Mesothelial cell of epicardium (in vitro differentiated cells): ENCODE measurements around the gene KRTAP10-4. TPM values are rescaled to one million over a fixed set of nuclear protein-coding genes. Genes with fewer than 3 reads are reported as not detected.

ENCODE experiments used
- DNase-seq, 2 experiments: peaks; one replicate each; pipeline ENCODE4 v3.0.0; 2021; ENCODE audit warnings: low spot score in 2 of 2; ENCODE audit not compliant: unreplicated experiment in 2 of 2
- H3K27ac Mint-ChIP-seq: 2 replicates; pipeline ENCODE4 v1.8.0; 2021; ENCODE audit warnings: mixed read lengths
- H3K27me3 Mint-ChIP-seq: 2 replicates; pipeline ENCODE4 v1.8.0; 2021; ENCODE audit warnings: low read depth, mixed read lengths
- H3K36me3 Mint-ChIP-seq: 2 replicates; pipeline ENCODE4 v1.8.0; 2021; ENCODE audit warnings: mixed read lengths
- H3K4me1 Mint-ChIP-seq: 2 replicates; pipeline ENCODE4 v1.8.0; 2021; ENCODE audit warnings: mixed read lengths
- H3K4me3 Mint-ChIP-seq: 2 replicates; pipeline ENCODE4 v1.8.0; 2021; ENCODE audit warnings: mild to moderate bottlenecking, moderate library complexity, mixed read lengths
- H3K9me3 Mint-ChIP-seq: 2 replicates; pipeline ENCODE4 v1.8.0; 2021; ENCODE audit warnings: mixed read lengths
- CTCF ChIP-seq: fragments of 200-600 bp; sonication (generic); IDR thresholded peaks from one replicate; pipeline ENCODE4 v1.5.0; 2021; ENCODE audit warnings: antibody characterized with exemption; ENCODE audit not compliant: unreplicated experiment
- total RNA-seq: library from RNA; stranded (reverse); gene quantifications from 3 replicates; pipeline ENCODE4 v1.2.1, GENCODE V29; 2021

Gene KRTAP10-4
- total RNA-seq, 1 donor from 2014 or later = not detected

- no peak for TF ChIP-seq CTCF
- H3K4me3 Mint-ChIP-seq = no peak overlapping the region
- H3K9me3 Mint-ChIP-seq = no peaks in the 10 kb centered on the region
- no peaks in the 10 kb centered on the region for H3K36me3 Mint-ChIP-seq
- no peak overlapping the region for H3K27ac Mint-ChIP-seq
- no peaks in the 10 kb centered on the region for H3K27me3 Mint-ChIP-seq
- no peaks in the 10 kb centered on the region for H3K4me1 Mint-ChIP-seq
- DNase-seq = no peak
These were observed 42.5 kb upstream of the KRTAP10-4 start for GRCh38 chr21:44530903-44531605.

GRCh38 chr21:44531606-44532564, 41.6 kb upstream of the KRTAP10-4 start:
- no peaks in the 10 kb centered on the region for H3K4me1 Mint-ChIP-seq
- no peaks in the 10 kb centered on the region for H3K27me3 Mint-ChIP-seq
- no peak for TF ChIP-seq CTCF
- no peaks in the 10 kb centered on the region for H3K9me3 Mint-ChIP-seq
- no peak for DNase-seq
- no peak overlapping the region for H3K4me3 Mint-ChIP-seq
- no peaks in the 10 kb centered on the region for H3K36me3 Mint-ChIP-seq
- no peak overlapping the region for H3K27ac Mint-ChIP-seq

GRCh38 chr21:44532712-44533111, 40.8 kb upstream of the KRTAP10-4 start:
- TF ChIP-seq CTCF = no peak
- no peak overlapping the region for H3K27ac Mint-ChIP-seq
- H3K9me3 Mint-ChIP-seq = peaks cover 5% of the 10 kb centered on the region
- DNase-seq = no peak
- H3K4me1 Mint-ChIP-seq = no peaks in the 10 kb centered on the region
- no peaks in the 10 kb centered on the region for H3K36me3 Mint-ChIP-seq
- H3K27me3 Mint-ChIP-seq = no peaks in the 10 kb centered on the region
- H3K4me3 Mint-ChIP-seq = no peak overlapping the region

GRCh38 chr21:44533121-44533890, 40.2 kb upstream of the KRTAP10-4 start:
- Mint-ChIP-seq H3K27me3 (no peaks in the 10 kb centered on the region), H3K4me3 (no peak overlapping the region), H3K4me1 (no peaks in the 10 kb centered on the region), H3K36me3 (no peaks in the 10 kb centered on the region), H3K9me3 (peaks cover 5% of the 10 kb centered on the region), H3K27ac (no peak overlapping the region)
- TF ChIP-seq CTCF = no peak
- DNase-seq = no peak

- H3K9me3 Mint-ChIP-seq = peaks cover 5% of the 10 kb centered on the region
- no peaks in the 10 kb centered on the region for H3K27me3 Mint-ChIP-seq
- no peak overlapping the region for H3K4me3 Mint-ChIP-seq
- no peak for TF ChIP-seq CTCF
- no peak overlapping the region for H3K27ac Mint-ChIP-seq
- no peaks in the 10 kb centered on the region for H3K36me3 Mint-ChIP-seq
- H3K4me1 Mint-ChIP-seq = no peaks in the 10 kb centered on the region
- DNase-seq = no peak
These were observed 39.5 kb upstream of the KRTAP10-4 start for GRCh38 chr21:44533891-44534627.
